Activated CD4-positive, alpha-beta T cell treated with anti-CD3 and anti-CD28 coated beads, Interleukin-2, Interleukin-4, amounts not matched to agents 100 ng/mL and 50 ng/mL, durations not matched to agents 16 hours and 8 hours (primary cell): ENCODE results near the gene LRRC1.

Experiments used
- DNase-seq: peaks from one replicate; pipeline ENCODE4 v3.0.0-alpha.2; 2020; ENCODE audit warnings: low spot score

Gene LRRC1

DNA sequence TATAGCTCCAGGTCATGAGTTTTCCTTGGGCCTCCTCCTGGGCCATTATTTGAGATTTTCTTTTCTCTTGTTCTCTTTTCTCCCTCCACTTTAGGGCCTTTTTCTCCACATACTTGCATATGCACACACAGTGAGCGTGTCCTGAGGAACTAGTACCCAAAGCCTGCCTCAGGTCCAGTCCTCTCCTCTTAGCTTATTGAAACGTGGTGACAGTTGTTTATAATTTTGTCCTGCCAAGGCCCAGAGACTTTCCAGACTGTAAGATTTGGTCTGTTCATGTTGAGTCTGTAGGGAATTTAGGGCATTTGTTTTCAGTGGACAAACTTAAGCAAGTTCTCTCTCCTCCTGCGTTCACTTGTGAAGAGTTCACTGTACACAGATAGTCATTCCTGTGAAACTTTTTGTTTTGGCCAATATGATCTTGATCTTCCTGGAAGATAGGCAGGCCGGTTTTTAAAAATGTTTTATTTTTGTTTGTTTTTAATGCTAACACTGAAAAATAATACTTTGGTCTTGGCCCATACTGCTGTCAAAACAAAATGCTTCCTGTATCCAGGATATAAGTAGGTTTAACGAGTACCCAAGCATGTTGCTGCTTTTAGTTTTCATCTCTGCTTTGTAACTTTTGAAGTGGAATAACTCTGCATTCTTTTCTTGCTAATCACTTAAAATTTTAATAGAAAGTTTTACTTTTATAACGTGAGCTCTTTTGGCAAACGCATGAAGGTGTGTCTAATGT lies 20.7 kb downstream of the LRRC1 start:
- no peak for DNase-seq

DNA sequence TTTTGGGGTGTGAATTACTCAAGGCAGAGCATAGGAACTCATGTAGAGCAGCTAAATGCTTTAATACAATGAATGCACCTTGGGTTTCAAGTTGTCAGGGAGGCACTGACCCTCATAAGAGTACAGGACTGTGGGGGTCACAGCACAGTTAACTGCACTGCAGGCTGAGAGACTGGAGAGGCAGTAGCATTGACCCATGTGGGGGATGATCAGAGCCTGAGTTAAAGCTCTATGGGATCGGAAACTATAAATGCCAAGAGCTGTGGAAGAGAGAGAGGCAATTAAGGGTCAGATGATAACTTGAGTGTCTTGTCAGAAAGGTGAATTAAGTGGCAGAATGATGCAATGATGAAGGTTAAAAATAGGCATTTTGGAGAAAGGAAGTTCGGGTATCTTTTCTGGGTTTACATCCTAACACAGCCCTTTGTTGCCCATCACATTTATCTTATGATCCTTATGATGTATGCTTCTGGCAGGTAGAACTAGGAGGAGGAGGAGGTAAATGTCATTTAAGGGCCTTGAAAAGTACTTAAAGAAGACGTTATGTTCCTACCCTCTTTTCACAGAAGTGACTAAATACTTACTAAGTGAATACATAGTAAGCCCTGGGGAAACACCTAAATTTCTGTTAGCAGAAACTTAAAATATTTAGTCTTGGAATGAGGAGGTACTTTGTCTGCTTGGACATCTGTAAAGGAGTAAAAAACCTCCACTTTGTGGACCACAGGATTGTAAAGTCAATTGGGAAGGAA lies 24.2 kb downstream of the LRRC1 start:
- DNase-seq, result no peak

DNA sequence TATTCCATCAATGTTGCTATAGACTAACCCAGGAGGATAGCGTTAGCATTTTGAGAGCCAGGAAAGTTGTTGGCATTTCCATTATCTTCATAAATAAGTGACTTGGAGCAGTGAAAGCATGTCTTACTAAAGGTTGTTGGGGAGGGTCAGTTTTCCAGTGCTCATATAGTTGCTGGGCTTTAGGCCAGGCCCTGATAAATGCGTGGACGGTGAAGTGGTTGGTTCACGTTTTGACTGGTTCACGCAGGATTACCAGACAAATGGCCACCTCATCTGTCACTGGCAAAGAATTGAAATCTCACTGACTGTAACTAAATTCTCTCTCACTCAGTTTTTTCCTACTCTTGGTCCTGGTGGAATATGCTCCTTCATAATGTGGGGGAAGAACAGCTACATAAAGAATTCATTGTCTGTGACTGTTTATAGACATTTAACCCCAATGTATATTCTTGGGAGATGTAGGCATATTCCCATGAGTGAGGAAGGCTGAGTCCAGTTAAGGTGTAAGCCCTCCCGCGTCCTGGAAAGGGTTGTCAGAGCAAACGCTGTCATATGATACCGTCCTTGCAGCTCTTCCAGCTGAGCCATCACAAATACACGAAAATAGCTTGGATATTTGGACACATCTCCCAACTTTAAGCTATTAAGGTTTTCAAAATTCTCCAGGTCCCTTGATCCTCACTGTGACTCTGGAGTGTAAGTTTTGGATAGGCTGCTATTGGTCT lies 27.8 kb downstream of the LRRC1 start:
- DNase-seq, result no peak

DNA sequence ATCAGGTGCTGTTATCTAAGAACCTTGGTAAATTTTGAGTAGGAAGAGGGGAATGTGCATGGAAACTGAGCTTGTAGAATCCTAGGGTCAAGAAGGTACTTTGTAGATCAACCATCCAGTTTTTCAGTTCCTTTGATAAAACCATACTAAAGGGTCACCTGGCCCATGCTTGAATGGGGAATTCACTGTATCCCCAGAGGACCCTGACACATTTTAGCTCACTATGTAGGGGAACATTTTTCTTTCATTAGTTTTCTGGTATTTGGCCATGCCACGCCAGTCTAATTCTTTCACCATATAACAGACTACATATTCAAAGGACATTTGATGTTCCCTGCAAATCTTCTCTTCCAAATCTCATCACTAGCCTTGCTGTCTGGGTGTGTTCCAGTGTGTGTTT lies 29.9 kb downstream of the LRRC1 start:
- no peak for DNase-seq

DNA sequence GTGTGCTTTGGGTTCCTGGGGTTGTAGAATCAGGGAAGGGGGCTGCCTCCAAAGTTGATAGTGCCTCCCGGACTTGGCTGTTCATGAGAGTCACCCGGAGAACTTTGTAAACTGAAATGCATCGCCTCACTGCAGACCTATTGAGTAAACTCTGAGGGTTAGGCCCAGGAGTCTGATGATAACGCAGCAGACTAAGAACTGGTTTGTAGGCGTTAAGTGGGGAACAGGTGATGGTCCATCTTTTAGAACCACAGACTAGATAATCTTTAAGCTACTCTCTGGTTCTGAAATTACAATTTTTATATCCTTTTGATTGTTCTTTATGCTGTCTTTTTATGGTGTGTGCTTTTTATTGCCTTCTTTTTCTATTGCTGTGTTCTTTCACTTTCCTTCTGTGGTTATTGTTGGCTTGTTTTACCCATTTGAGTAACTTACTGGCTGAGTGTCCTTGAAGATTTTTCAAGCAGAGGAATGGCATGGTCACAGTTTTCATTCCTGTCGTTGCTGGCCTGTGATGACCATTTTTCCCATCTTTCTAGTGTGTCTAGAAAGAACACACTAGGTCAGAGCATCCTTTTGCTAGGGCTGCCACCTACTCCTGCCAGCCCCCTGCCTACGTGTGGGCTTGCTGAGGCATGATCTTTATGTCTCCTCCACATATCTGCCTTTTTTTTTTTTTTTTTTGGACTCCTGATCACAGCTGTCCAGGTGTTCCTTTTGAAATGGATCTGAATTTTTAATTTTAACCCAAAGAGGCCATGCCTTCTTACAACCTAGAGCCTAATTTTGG lies 30.9 kb downstream of the LRRC1 start:
- no peak for DNase-seq

DNA sequence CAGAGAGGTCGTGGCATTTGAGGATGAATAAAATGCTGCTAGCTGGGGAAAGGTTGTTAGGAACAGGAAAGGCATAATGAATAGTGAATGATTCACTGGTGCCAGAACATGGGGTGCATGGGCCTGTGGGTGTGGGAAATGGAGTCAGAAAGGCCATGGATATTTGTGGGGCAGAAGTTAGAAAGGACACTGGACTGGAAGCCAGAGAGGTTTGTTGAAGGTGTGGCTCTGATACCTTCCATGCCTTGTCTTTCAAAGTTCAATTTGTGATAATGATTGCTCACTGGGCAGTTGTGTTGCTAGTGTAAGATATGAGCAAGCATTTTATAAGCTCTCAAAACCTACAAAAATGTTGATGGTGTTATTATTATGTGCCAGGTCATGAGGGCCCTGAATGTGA lies 32.7 kb downstream of the LRRC1 start:
- no peak for DNase-seq

GRCh38 chr6:53828215-53828614 lies 33.4 kb downstream of the LRRC1 start:
- no peak for DNase-seq

GRCh38 chr6:53828966-53829697 lies 34.3 kb downstream of the LRRC1 start:
- DNase-seq, result no peak

- no peak for DNase-seq
These were observed 35.0 kb downstream of the LRRC1 start for GRCh38 chr6:53829698-53830221.

DNA sequence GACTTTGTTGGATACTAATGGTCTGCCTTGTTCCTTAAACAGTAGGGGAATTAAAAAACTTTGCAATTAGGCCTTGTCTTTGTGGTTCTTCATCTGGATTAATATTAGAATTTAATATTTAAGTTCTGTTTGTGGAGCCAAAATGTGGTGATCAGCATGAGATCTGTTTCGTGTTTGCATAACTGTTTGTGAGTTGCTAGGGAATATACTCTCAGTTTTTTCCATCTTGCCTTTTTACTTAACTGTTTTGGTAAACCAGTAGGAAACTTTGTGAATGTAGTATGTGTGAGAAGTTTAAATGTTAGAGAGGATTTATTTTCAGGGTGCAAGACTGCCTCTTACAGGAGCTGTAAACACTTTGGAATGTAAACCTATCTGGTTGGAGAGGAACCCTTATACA lies 35.6 kb downstream of the LRRC1 start:
- DNase-seq, result no peak

DNA sequence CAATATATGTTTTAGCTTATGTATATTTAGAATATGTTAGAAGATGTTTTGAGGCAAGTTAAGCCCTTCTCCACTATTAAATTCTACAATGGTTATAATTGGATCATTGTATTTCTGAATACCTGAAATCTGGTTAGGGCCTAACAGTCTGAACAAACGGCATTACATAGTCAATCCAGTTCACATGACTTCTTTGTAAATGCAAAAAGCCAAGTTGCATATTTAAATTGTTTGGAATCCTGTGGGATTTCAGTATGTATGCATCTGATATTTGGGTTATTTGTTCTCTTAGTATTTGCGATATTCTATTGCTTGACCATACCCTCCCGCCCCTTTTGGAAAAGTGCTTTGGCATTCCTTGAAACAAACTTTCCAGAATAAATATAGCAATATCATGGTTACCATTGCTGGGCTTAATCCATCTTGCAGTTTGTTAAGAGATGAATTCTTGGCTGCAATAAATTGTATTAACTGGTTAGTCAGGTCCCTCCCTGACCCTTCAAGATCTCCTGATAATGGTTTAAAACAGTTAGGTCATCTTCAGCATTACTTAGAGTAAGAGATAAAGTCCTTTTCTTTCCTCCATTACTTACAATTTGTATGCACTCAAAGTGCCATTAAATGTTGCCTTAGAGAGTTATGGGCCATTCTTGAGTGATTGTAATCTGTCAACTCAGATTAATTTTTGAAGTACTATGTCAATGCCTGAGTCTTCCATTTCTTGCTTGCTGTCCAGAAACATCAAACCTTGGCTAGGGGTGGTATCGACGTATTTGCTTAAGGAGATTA lies 36.5 kb downstream of the LRRC1 start:
- no peak for DNase-seq

DNA sequence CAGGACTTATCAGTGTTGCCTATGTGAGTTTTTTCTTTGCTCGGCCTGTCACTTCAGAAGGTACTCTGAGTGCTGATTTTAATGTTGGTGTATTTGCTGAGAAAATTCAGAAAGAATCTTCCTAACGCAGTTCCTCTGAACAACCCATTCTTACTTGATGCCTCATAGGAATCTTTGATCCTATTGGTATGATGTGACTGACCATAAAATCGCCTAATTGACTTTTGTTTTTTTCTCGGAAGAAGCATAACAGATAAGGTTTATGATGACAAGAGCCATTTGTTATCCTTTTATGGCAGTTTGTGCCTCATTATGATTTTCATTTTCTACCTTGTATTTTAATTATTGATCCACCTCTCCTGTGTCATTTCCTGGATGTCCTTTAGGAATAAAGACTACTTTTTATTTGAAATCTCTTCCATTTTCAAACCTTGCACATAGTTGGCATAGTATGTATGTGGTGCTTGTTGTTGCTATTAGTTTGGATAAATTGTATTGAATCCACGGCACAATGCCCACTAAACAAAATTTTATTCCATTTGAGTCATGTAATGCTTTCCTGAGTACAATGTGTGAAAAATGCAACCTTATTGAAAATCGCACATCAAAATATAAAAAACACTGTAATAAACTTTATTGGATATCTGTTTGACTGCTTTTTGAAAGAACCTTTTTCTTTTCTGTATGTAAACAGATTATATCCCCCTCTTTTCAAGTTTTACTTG lies 37.3 kb downstream of the LRRC1 start:
- DNase-seq, result no peak

- DNase-seq, result no peak
These were observed 38.4 kb downstream of the LRRC1 start for GRCh38 chr6:53833155-53833554.

DNA sequence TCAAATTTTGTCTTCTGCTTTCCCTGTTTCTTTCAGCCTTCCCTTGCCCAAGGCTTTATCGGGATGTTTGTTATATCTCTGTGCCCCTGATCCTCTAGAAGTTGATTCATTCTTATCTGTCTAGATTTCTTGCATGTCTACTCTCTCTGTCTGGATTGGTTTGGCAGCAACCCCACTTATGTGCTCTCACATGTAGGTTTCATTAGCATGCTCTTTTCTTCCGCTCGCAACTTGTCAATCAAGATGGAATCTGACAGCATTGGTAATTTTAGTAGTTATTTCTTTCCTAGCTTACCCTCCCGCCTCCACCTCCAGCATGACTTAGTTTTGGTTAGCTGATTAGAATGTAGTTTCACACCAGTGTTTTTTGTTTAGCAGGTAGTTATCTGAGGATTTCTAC lies 39.3 kb downstream of the LRRC1 start:
- no peak for DNase-seq

DNA sequence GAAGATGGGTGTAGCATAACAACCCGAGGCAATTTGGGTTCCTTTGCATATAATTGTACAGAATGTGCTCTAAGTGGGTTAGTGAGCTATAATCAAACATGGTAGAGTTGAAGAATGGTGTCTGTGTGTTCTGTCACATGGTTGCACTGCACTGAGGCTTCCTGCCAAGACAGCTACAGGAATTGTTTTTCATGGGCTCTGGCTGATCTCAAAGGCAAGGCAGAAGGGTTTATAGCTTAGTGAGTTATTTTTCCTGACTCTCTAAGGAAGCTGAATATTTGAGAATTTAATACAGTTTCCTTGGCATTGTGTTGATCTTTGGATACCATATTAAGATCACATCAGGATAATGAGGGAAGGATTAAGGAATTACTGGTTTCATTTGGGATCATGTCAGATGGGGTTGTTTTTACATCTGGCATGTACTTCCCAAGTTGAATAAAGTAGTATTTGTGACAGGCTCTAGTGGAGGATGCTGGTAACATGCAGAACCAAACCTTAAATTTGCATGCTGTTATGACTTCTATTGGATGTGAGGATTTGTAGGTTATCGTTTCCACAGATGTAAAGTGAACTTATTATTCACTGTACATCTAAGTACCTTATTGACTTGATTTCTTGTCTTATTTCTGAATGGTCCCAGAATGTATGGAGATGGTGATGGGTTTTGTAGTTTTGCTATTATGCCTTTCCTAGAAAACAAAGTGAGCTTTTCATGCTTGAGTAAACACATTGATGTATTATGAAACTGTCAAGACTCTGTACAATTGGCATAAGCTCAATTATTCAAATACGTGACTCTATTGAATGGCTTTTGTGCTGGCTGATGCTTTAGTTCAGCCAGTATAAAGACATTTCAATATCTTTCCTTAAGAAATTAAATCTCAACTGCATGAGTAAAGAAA lies 43.3 kb downstream of the LRRC1 start:
- DNase-seq, result no peak

GRCh38 chr6:53840027-53840426 lies 45.2 kb downstream of the LRRC1 start:
- DNase-seq, result no peak

DNA sequence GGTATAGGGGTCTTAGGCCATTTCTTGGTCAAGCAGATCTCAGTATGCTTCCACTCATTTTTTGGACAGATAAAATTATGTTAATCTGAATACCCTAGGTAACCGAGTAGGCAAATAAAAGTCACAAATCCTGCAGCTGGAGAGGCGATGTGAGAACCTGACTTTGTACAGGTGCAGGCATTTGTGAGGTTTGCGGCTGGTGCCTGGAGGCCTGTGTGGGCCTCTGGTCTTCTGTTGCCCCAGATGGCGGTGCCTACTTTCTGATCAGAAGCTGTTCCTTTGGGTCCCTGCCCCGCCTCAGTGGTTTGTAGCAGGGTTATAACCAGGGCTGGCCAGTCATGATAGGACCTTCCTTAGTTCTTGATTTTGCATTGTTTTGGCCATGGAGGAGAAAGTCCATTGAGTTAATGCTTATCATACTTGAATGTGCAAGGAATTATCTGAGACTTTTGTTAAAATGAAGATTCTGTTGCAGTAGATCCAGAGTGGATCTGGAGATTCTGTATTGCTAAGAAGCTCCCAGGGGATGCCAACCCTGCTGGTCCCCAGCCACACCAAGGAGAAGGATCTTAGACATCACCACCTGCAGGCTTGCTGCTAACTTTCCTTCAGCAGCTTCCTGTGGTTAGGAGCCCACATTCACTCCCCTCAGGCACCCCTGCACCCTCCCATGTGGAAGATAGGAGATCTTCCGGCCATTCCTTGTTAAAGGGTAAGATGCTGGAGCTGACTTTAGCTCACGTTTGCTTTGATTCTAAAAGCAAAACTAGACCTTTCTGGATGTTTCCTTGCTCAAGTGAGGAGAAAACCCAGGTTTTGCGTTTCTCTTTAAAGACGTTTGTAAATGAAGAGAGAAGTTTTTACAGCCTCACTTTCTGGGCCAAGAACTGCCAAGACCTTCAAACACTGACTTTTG lies 50.7 kb downstream of the LRRC1 start:
- DNase-seq, result no peak

- no peak for DNase-seq
These were observed 51.4 kb downstream of the LRRC1 start for GRCh38 chr6:53846250-53846649.
